ENCODE measurements around the gene PSAT1. TPM values are rescaled to one million over a fixed set of nuclear protein-coding genes. Genes with fewer than 3 reads are reported as not detected.

Gene PSAT1
- total and polyA plus RNA-seq, 2 of the 13 experiments (the other 11 are each of a cell fraction or from before 2014, with no cell fraction given) = 135 to 229 TPM

GRCh38 chr9:78286946-78287388 is 10.0 kb upstream of the PSAT1 start (continued):
- no peak; the same call in 1 of the 2 replicates for TF ChIP-seq GMEB1 (CRISPR knock-in tag; IDR thresholded peaks at IDR 0.05; ENCODE audit: borderline replicate concordance)
- TF ChIP-seq MAFG (CRISPR knock-in tag; IDR thresholded peaks at IDR 0.05) = no peak
- TF ChIP-seq ATF3 (CRISPR knock-in tag; IDR thresholded peaks at IDR 0.05) = no peak
- peak; percentile 73 for TF ChIP-seq BCL6 (CRISPR knock-in tag; IDR thresholded peaks at IDR 0.05)
- TF ChIP-seq ZNF326 (CRISPR knock-in tag; IDR thresholded peaks at IDR 0.05; ENCODE audit: borderline replicate concordance) = no peak
- TF ChIP-seq ZNF275 (CRISPR knock-in tag; IDR thresholded peaks at IDR 0.05; ENCODE audit: borderline replicate concordance) = no peak
- TF ChIP-seq ZNF770 (CRISPR knock-in tag; IDR thresholded peaks at IDR 0.05) = peak; percentile 93
- TF ChIP-seq POLR2G (IDR thresholded peaks at IDR 0.05; ENCODE audit: low read depth, low read length) = no peak
- TF ChIP-seq ZKSCAN5 (CRISPR knock-in tag; IDR thresholded peaks at IDR 0.05) = no peak
- no peak for TF ChIP-seq ZSCAN30 (CRISPR knock-in tag; IDR thresholded peaks at IDR 0.05)
- peak; percentile 40; the same call in 1 of the 2 replicates for TF ChIP-seq ATF5 (CRISPR knock-in tag; IDR thresholded peaks at IDR 0.05; ENCODE audit: low read depth)
- no peak for TF ChIP-seq ZC3H13 (CRISPR knock-in tag; IDR thresholded peaks at IDR 0.05)
- peak; percentile 62; the same call in 1 of the 2 replicates for TF ChIP-seq ZNF350 (CRISPR knock-in tag; IDR thresholded peaks at IDR 0.05; ENCODE audit: borderline replicate concordance, low read depth)
- peak; percentile 85 for TF ChIP-seq KDM6A (CRISPR knock-in tag; IDR thresholded peaks at IDR 0.05; ENCODE audit: low read depth)
- no peak for TF ChIP-seq MTF1 (CRISPR knock-in tag; IDR thresholded peaks at IDR 0.05)
- no peak for TF ChIP-seq PPARG (CRISPR knock-in tag; conservative IDR thresholded peaks at IDR 0.05)
- peak; percentile 90 for TF ChIP-seq ZNF644 (CRISPR knock-in tag; IDR thresholded peaks at IDR 0.05; ENCODE audit: low read depth)
- peak; percentile 90 for TF ChIP-seq GFI1 (CRISPR knock-in tag; IDR thresholded peaks at IDR 0.05; ENCODE audit: borderline replicate concordance)

All from HepG2 (cell line).